HepG2 (cell line): Measurements from ENCODE around the gene RHOD. TPM values are rescaled to one million over a fixed set of nuclear protein-coding genes. Genes with fewer than 3 reads are reported as not detected.

ENCODE experiments used
- ATAC-seq: fragments of 200-7000 bp; cut with Tn5 transposase; 3 replicates; pipeline ENCODE4 v1.9.1; 2020; ENCODE audit warnings: mild to moderate bottlenecking, moderate library complexity
- BruUV-seq: library from RNA; stranded (reverse); fragments of 400-500 nt; replicated peaks from 2 replicates; lab custom pipeline; 2021; lab: Mats Ljungman, UMichigan
- CTCF ChIA-PET: fragments of 300-600 bp; formaldehyde crosslinking; extraction: SDS; loops from one replicate; lab custom pipeline; 2021; ENCODE audit warnings: low total read pairs, inconsistent platforms, low intra/inter-chr PET ratio; lab: Yijun Ruan, JAX
- POLR2A ChIA-PET: fragments of 350-600 bp; sonication (Branson Sonifier 250); formaldehyde crosslinking; loops from one replicate; lab custom pipeline; 2020; ENCODE audit warnings: antibody characterized with exemption, inconsistent platforms; lab: Yijun Ruan, JAX
- DNase-seq: peaks from one replicate; pipeline ENCODE4 v3.0.0-alpha.2; 2015; ENCODE audit warnings: low spot score
- FAIRE-seq: peaks from 3 replicates; lab custom pipeline; 2011; peaks lifted over from hg19 to GRCh38; lab: Jason Lieb, UNC
- H2AFZ ChIP-seq: one replicate; pipeline ENCODE4 v1.6.1; 2011; ENCODE audit warnings: low read length, inconsistent platforms
- H3K27ac ChIP-seq: fragments of 300-600 bp; 3 replicates; pipeline ENCODE4 v1.8.0; 2011; ENCODE audit warnings: mixed run types, mild to moderate bottlenecking, mixed read lengths, low read length, inconsistent platforms; ENCODE audit not compliant: insufficient read depth; ENCODE audit errors: extremely low read length
- H3K27me3 ChIP-seq, 2 experiments: fragments of 200-600 bp in 1 of 2; 2 replicates in 1 of 2; 3 replicates in 1 of 2; pipeline versions ENCODE4 v1.6.0 to v1.8.0; 2011; ENCODE audit warnings: low read length in 2 of 2, mild to moderate bottlenecking in 2 of 2, moderate library complexity in 2 of 2, inconsistent platforms in 1 of 2; ENCODE audit not compliant: insufficient read depth in 2 of 2, control insufficient read depth in 1 of 2
- H3K36me3 ChIP-seq, 2 experiments: fragments of 200-600 bp in 1 of 2; replicated peaks in 1 of 2; 2 replicates in 1 of 2; 3 replicates in 1 of 2; pipeline versions ENCODE4 v1.5.1 to v1.8.0; 2011; ENCODE audit warnings: low read length in 2 of 2, inconsistent platforms in 1 of 2; ENCODE audit not compliant: insufficient read depth in 2 of 2, control insufficient read depth in 1 of 2
- H3K4me1 ChIP-seq: 2 replicates; pipeline ENCODE4 v1.5.1; 2012; ENCODE audit warnings: low read length, inconsistent platforms; ENCODE audit not compliant: insufficient read depth
- H3K4me2 ChIP-seq: 2 replicates; pipeline ENCODE4 v1.6.0; 2011; ENCODE audit warnings: low read depth, low read length, inconsistent platforms
- H3K4me3 ChIP-seq, 3 experiments: fragments of 200-600 bp in 1 of 3; sonication (generic), shearing (Covaris generic) in 1 of 3; replicated peaks in 1 of 3; 2 replicates each; pipeline ENCODE4 v1.5.1; 2011 to 2016; ENCODE audit warnings: low read length in 3 of 3, inconsistent platforms in 2 of 3, low read depth in 2 of 3, mild to moderate bottlenecking in 2 of 3, control low read depth in 1 of 3, mixed read lengths in 1 of 3; ENCODE audit not compliant: insufficient read depth in 1 of 3
- H3K79me2 ChIP-seq: one replicate; pipeline ENCODE4 v1.6.1; 2011; ENCODE audit warnings: low read length, inconsistent platforms; ENCODE audit not compliant: insufficient read depth
- H3K9ac ChIP-seq: 2 replicates; pipeline ENCODE4 v1.6.0; 2011; ENCODE audit warnings: mild to moderate bottlenecking, low read depth, low read length, inconsistent platforms; ENCODE audit not compliant: insufficient read depth
- H3K9me3 ChIP-seq: 2 replicates; pipeline ENCODE4 v1.5.1; 2012; ENCODE audit warnings: mild to moderate bottlenecking, low read length
- H4K20me1 ChIP-seq: 2 replicates; pipeline ENCODE4 v1.6.0; 2011; ENCODE audit warnings: inconsistent platforms, mild to moderate bottlenecking, low read length, moderate library complexity; ENCODE audit not compliant: insufficient read depth
- HNRNPK ChIP-seq: fragments of 200-400 bp; formaldehyde crosslinking; IDR thresholded peaks from 2 replicates; pipeline ENCODE4 v1.6.1; 2018; ENCODE audit warnings: low read length, low read depth, moderate library complexity, mild to moderate bottlenecking; ENCODE audit not compliant: poor library complexity, severe bottlenecking
- SPEN ChIP-seq: sonication (generic); formaldehyde crosslinking; IDR thresholded peaks from 2 replicates; pipeline ENCODE4 v1.5.1; 2020; ENCODE audit warnings: low read depth, mild to moderate bottlenecking, missing genetic modification reagents
- ZFP36 ChIP-seq: fragments of 150-350 bp; IDR thresholded peaks from 2 replicates; pipeline ENCODE4 v1.6.1; 2018; ENCODE audit warnings: borderline replicate concordance, low read length, low read depth; ENCODE audit not compliant: partially characterized antibody
- ZNF12 ChIP-seq: sonication (generic); formaldehyde crosslinking; IDR thresholded peaks from 2 replicates; pipeline ENCODE4 v1.5.0; 2020; ENCODE audit warnings: missing genetic modification reagents
- WGBS: methylation state at CpG from one replicate; pipeline ENCODE4 v1.1.6; 2017; ENCODE audit warnings: low lambda C conversion rate; 5-methylcytosine and 5-hydroxymethylcytosine counted together
- in situ Hi-C: cut with HindIII; loops from 2 replicates; pipeline ENCODE4 v1.10.0; 2017; ENCODE audit warnings: low pct_unique_long_range_greater_than_20kb; ENCODE audit not compliant: extremely low pct_ligation_motif_present
- intact Hi-C: fragments of 100-400 bp; cut with micrococcal nuclease; formaldehyde crosslinking; loops from one replicate; pipeline ENCODE4 v1.10.0; 2022; ENCODE audit not compliant: unreplicated experiment
- polyA plus RNA-seq, 8 experiments: library from polyadenylated mRNA; depleted of rRNA in 3 of 8; stranded (reverse) in 7 of 8; unstranded in 1 of 8; fragments of >200 nt; fragmentation: Illumina TruSeq in 4 of 8; extraction: Trizol in 4 of 8; gene quantifications; 2 replicates each; pipeline versions ENCODE4 v1.2.1 to v1.2.3, GENCODE V29; 2011 to 2016; ENCODE audit warnings: low read depth in 4 of 8, missing spikeins in 1 of 8, mixed read lengths in 1 of 8; ENCODE audit not compliant: insufficient read depth in 1 of 8
- total RNA-seq, 5 experiments: library from RNA; depleted of rRNA; stranded (reverse); fragments of >200 nt; fragmentation: Illumina TruSeq; extraction: Trizol; gene quantifications; 2 replicates each; pipeline ENCODE4 v1.2.3, GENCODE V29; 2016; ENCODE audit warnings: low read depth in 1 of 5
- TF ChIP-seq, protein P1 (sequence below): sonication (generic); formaldehyde crosslinking; conservative IDR thresholded peaks from 2 replicates; pipeline ENCODE4 v1.8.0; 2022; ENCODE audit warnings: mild to moderate bottlenecking, moderate library complexity, missing genetic modification reagents
- TF ChIP-seq, protein P2 (sequence below): sonication (generic); formaldehyde crosslinking; IDR thresholded peaks from 2 replicates; pipeline ENCODE4 v1.4.0; 2020; ENCODE audit warnings: missing genetic modification reagents
- TF ChIP-seq, protein P3 (sequence below): sonication (generic); formaldehyde crosslinking; IDR thresholded peaks from 2 replicates; pipeline ENCODE4 v1.4.0; 2020; ENCODE audit warnings: mild to moderate bottlenecking, missing genetic modification reagents, borderline replicate concordance
- TF ChIP-seq, protein P4 (sequence below): IDR thresholded peaks from 2 replicates; pipeline ENCODE4 v1.6.1; 2016; ENCODE audit warnings: low read depth, missing genetic modification reagents, missing compliant biosample characterization
- TF ChIP-seq, protein P5 (sequence below): sonication (generic); formaldehyde crosslinking; IDR thresholded peaks from 2 replicates; pipeline ENCODE4 v1.4.0; 2020; ENCODE audit warnings: mild to moderate bottlenecking, low read depth, missing genetic modification reagents

The RHOD gene
- total and polyA plus RNA-seq, 2 of the 13 experiments (the other 11 are each of a cell fraction or from before 2014, with no cell fraction given), result 0.27 to 0.98 TPM

DNA sequence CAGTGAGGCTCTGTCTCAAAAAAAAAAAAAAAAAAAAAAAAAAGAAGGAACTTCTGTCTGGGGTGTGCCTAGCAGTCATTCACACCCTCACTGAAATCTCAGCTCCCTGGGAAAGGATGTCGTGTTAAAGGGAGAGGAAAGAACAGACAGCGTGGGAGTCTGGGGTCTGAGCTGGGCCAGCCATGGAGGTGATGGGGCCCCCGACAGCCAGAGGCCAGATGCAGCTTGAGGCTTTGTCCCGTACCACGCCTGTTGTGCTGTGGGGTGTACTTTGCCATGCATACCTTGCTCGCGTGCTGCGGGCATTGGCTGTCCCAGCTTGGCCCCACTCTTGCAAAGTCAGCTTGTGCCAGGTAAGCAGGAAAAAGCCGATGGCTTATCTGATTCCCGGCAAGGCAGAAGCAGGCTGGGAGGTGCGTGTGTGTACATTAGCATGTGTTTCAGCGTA, 29.1 kb upstream of the RHOD start:
- ChIA-PET POLR2A (no interaction called here), CTCF (no interaction called here)
- FAIRE-seq (no peak), DNase-seq (no peak), ATAC-seq (no peak)
- H3K4me2 ChIP-seq, result no peak overlapping the region
- intact Hi-C loops, result no loop called here
- no peak overlapping the region for H3K9ac ChIP-seq
- no peak overlapping the region for H3K27ac ChIP-seq
- H3K9me3 ChIP-seq, result no peaks in the 10 kb centered on the region
- H3K4me1 ChIP-seq, result peaks cover 11% of the 10 kb centered on the region
- H3K36me3 ChIP-seq, result no peaks in the 10 kb centered on the region
- H3K27me3 ChIP-seq, result peaks cover 12 to 57% of the 10 kb centered on the region in 2 experiments; a peak in 4 of 5 replicates
- H3K4me3 ChIP-seq, result no peak overlapping the region
- WGBS, result 34% methylated on average over 8 of the region's 12 CpGs
- H4K20me1 ChIP-seq, result 0 out of 2 replicates have a peak, but pooled peaks cover 4% of the 10 kb centered on the region
- no peak overlapping the region for H2AFZ ChIP-seq
- in situ Hi-C loops, result no loop called here
- H3K79me2 ChIP-seq, result no peaks in the 10 kb centered on the region
- no TSS peak for BruUV-seq
- TF ChIP-seq SPEN (no peak), ZFP36 (no peak), HNRNPK (no peak), ZNF12 (no peak)
- TF ChIP-seq, protein P1, sequence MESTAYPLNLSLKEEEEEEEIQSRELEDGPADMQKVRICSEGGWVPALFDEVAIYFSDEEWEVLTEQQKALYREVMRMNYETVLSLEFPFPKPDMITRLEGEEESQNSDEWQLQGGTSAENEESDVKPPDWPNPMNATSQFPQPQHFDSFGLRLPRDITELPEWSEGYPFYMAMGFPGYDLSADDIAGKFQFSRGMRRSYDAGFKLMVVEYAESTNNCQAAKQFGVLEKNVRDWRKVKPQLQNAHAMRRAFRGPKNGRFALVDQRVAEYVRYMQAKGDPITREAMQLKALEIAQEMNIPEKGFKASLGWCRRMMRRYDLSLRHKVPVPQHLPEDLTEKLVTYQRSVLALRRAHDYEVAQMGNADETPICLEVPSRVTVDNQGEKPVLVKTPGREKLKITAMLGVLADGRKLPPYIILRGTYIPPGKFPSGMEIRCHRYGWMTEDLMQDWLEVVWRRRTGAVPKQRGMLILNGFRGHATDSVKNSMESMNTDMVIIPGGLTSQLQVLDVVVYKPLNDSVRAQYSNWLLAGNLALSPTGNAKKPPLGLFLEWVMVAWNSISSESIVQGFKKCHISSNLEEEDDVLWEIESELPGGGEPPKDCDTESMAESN (CRISPR knock-in tag), result no peak
- TF ChIP-seq, protein P2, sequence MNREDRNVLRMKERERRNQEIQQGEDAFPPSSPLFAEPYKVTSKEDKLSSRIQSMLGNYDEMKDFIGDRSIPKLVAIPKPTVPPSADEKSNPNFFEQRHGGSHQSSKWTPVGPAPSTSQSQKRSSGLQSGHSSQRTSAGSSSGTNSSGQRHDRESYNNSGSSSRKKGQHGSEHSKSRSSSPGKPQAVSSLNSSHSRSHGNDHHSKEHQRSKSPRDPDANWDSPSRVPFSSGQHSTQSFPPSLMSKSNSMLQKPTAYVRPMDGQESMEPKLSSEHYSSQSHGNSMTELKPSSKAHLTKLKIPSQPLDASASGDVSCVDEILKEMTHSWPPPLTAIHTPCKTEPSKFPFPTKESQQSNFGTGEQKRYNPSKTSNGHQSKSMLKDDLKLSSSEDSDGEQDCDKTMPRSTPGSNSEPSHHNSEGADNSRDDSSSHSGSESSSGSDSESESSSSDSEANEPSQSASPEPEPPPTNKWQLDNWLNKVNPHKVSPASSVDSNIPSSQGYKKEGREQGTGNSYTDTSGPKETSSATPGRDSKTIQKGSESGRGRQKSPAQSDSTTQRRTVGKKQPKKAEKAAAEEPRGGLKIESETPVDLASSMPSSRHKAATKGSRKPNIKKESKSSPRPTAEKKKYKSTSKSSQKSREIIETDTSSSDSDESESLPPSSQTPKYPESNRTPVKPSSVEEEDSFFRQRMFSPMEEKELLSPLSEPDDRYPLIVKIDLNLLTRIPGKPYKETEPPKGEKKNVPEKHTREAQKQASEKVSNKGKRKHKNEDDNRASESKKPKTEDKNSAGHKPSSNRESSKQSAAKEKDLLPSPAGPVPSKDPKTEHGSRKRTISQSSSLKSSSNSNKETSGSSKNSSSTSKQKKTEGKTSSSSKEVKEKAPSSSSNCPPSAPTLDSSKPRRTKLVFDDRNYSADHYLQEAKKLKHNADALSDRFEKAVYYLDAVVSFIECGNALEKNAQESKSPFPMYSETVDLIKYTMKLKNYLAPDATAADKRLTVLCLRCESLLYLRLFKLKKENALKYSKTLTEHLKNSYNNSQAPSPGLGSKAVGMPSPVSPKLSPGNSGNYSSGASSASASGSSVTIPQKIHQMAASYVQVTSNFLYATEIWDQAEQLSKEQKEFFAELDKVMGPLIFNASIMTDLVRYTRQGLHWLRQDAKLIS (CRISPR knock-in tag), result no peak
- TF ChIP-seq, protein P3, sequence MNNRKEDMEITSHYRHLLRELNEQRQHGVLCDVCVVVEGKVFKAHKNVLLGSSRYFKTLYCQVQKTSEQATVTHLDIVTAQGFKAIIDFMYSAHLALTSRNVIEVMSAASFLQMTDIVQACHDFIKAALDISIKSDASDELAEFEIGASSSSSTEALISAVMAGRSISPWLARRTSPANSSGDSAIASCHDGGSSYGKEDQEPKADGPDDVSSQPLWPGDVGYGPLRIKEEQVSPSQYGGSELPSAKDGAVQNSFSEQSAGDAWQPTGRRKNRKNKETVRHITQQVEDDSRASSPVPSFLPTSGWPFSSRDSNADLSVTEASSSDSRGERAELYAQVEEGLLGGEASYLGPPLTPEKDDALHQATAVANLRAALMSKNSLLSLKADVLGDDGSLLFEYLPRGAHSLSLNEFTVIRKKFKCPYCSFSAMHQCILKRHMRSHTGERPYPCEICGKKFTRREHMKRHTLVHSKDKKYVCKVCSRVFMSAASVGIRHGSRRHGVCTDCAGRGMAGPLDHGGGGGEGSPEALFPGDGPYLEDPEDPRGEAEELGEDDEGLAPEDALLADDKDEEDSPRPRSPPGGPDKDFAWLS (CRISPR knock-in tag), result no peak
- TF ChIP-seq, protein P4, sequence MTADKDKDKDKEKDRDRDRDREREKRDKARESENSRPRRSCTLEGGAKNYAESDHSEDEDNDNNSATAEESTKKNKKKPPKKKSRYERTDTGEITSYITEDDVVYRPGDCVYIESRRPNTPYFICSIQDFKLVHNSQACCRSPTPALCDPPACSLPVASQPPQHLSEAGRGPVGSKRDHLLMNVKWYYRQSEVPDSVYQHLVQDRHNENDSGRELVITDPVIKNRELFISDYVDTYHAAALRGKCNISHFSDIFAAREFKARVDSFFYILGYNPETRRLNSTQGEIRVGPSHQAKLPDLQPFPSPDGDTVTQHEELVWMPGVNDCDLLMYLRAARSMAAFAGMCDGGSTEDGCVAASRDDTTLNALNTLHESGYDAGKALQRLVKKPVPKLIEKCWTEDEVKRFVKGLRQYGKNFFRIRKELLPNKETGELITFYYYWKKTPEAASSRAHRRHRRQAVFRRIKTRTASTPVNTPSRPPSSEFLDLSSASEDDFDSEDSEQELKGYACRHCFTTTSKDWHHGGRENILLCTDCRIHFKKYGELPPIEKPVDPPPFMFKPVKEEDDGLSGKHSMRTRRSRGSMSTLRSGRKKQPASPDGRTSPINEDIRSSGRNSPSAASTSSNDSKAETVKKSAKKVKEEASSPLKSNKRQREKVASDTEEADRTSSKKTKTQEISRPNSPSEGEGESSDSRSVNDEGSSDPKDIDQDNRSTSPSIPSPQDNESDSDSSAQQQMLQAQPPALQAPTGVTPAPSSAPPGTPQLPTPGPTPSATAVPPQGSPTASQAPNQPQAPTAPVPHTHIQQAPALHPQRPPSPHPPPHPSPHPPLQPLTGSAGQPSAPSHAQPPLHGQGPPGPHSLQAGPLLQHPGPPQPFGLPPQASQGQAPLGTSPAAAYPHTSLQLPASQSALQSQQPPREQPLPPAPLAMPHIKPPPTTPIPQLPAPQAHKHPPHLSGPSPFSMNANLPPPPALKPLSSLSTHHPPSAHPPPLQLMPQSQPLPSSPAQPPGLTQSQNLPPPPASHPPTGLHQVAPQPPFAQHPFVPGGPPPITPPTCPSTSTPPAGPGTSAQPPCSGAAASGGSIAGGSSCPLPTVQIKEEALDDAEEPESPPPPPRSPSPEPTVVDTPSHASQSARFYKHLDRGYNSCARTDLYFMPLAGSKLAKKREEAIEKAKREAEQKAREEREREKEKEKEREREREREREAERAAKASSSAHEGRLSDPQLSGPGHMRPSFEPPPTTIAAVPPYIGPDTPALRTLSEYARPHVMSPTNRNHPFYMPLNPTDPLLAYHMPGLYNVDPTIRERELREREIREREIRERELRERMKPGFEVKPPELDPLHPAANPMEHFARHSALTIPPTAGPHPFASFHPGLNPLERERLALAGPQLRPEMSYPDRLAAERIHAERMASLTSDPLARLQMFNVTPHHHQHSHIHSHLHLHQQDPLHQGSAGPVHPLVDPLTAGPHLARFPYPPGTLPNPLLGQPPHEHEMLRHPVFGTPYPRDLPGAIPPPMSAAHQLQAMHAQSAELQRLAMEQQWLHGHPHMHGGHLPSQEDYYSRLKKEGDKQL (CRISPR knock-in tag), result no peak
- TF ChIP-seq, protein P5, sequence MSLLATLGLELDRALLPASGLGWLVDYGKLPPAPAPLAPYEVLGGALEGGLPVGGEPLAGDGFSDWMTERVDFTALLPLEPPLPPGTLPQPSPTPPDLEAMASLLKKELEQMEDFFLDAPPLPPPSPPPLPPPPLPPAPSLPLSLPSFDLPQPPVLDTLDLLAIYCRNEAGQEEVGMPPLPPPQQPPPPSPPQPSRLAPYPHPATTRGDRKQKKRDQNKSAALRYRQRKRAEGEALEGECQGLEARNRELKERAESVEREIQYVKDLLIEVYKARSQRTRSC (CRISPR knock-in tag), result no peak
